ENCODE data around the gene AKAP8L.

AKAP8L gene

DNA sequence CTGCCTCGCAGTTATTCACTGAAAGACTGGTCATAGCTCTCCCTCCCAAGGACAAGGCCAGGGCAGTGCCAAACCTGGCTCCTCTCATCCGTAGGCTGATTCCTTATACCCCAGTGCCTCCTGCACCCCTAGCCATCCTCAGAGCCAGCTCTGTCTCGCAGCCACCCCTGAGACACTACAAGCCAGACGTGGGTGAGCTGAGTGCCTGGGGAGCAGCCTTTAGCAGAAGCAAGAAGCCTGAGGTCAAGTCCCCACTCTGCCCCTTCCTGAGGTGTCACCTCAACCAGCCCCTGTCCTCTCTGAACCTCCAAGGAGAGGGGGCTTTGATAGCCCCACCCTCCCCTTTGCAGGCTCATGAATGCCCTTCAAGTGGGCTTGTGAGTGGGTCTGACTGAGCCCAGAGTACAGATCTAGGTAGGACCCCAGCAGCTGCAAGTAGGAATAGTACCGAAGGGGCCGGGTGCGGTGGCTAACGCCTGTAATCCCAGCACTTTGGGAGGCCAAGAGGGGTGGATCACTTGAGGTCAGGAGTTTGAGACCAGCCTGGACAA is 14.8 kb upstream of the AKAP8L start:
- TF ChIP-seq, protein P1, sequence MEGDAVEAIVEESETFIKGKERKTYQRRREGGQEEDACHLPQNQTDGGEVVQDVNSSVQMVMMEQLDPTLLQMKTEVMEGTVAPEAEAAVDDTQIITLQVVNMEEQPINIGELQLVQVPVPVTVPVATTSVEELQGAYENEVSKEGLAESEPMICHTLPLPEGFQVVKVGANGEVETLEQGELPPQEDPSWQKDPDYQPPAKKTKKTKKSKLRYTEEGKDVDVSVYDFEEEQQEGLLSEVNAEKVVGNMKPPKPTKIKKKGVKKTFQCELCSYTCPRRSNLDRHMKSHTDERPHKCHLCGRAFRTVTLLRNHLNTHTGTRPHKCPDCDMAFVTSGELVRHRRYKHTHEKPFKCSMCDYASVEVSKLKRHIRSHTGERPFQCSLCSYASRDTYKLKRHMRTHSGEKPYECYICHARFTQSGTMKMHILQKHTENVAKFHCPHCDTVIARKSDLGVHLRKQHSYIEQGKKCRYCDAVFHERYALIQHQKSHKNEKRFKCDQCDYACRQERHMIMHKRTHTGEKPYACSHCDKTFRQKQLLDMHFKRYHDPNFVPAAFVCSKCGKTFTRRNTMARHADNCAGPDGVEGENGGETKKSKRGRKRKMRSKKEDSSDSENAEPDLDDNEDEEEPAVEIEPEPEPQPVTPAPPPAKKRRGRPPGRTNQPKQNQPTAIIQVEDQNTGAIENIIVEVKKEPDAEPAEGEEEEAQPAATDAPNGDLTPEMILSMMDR (IDR thresholded peaks at IDR 0.05): no peak

DNA sequence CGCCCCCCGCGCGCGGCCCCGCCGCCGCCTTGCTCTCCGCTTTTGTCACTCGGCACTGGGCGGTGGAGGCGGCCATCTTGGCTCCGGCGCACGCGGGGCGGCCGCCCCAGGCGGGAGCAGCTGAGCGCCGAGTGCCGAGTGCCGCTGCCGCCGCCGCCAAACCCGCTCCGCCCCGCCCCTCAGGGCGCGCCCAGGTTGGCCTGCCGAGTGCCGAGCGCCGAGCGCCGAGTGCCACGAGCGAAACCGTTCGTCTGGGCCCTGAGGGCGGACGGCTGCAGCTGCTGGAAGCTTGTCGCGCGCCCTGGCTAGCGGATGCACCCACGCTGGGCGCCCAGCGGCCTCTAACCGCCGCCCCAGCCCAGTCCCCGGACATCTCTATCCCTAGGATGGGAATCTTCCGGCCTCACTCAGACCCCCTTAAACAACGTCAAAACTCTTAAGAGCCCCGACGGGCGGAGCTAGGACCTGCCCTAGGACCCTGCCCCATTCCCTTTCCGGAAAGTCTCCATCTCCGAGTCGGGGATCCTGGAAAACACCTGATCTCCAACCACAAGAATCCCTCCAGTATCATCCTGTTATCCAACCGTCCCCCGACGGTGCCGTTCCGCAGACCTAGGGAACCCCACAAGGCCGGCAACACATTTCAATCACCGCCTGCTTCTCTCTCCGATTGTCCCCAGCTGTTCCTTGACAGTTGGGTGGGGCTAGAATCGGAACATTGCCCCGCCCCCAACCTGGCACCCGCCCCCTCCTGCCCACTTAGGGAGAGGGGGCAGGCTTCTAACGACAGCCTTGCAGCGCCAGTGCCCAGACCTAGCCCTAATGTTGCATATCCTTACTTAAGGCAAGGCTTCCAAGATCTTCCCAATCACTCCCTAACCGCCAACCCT is 14.1 kb upstream of the AKAP8L start:
- TF ChIP-seq, protein P1 (IDR thresholded peaks at IDR 0.05): no peak

DNA sequence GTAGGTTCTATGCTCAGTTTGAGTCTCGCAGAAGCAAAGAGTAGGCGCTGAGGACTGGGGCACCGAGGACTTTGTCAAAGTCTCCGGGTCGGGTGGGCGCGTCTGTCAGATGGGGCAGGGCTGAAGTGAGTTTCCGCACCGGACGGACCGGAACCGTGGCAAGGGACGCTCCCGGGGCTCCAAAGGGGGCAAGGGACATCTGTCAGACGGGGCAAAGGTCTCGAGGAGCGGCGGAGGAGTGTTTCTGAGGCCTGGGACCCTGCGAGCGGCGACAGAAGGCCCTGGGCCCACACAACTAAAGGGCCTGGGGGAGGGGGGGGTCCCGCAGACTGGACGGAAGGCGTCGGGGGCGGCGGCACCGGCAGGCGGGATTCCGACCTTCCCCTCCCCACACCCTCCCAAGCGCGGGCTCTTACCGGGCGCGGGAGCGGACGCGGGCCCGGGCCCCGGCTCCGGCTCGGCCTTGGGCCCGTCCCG is 13.3 kb upstream of the AKAP8L start:
- TF ChIP-seq, protein P1 (IDR thresholded peaks at IDR 0.05): no peak

DNA sequence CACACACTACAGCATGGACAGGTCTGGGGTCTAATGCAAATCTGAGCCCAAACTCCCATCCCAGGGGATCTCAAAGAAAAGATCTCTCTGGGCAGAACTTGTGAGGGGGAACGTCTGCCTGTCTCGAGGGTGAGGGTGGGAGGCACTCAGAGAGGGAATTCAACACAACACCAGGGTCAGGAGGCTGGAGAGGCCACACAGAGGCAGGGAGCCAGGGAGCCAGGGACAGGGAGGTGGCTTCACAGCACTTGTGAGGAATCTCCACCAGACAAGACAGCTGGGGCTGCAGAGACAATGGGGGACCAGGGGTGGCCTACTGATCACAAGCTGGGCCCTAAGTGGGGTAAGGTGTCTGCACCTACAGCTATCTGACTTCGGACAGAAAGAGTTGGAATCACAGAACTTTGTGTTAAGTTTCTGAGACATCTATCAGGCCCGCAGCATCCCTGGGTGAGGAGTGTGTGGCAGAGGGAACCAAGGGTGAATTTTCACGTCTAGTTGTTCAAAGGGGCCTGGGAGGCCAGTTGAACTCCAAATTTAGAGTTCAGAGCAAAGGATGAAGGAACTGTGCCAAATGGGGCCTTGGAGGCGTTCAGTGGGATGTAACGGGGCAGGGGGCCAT is 12.7 kb upstream of the AKAP8L start:
- TF ChIP-seq, protein P1 (IDR thresholded peaks at IDR 0.05): no peak

DNA sequence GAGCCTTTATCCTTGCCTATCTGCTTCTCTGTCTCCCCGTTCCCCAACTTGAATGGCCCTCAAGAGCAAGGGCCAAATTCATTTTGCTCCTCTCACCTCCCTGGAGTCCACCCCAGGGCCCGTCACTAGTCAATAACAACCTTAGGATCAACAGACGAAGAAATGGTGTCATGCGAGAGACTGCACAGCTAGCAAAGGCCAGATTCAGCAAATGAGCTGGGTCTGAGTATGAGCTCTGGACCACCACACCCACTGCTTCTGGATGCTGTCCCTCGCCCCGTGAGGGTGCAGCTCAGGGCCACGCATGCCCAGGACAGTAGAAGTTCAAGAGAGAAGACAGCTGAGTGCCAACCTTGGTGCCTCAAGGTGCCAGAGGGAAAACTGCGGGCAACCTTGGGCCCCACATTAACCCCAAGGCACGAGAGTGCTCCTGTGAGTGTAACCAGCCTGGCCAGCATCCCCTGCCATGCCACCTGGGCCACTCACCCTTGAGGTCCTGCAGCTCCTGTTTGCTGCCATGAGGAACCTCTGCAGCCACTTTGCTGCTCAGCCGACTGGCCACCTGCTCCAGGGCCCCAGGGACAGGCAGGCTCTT is 11.8 kb upstream of the AKAP8L start:
- TF ChIP-seq, protein P1 (IDR thresholded peaks at IDR 0.05): no peak

DNA sequence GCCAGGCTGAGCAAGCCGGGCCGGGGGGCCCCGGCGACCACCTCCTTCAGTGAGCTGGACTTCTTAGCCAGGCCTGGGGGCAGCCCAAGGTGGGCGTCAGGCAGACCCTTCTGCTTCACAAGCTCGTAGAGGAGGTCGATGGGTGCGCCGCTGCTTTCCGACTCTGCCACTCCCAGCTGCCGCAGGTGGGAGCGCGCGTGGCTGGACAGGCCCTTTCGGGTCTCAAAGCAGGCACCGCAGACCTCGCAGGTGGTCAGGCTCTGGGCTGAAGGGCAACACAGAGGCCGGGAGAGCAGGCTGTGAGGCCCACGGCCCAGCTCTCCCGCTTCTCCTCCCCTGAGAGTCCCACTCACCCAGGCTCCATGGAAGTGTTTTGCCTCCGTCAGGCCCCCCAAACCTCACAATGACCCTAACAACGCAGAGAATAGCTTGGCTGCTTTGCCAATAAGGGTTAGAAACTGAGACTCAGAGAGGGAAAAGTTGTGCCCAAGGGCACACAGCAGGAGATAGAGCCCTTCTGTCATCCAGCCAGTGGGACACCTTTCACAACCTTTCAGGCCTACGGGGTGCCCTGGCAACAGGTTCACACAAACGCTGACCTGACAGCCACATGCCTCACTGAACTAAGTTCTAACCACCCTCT is 11.2 kb upstream of the AKAP8L start:
- TF ChIP-seq, protein P1 (IDR thresholded peaks at IDR 0.05): no peak

Data from LNCAP (cell line).